Mammary epithelial cell (primary cell): ENCODE results near the gene FGD5.

Source experiments
- CTCF ChIP-seq, 2 donors: IDR thresholded peaks in 1 of 2; conservative IDR thresholded peaks in 1 of 2; 2 replicates each; pipeline ENCODE4 v1.5.1; 2011 to 2012; ENCODE audit warnings: inconsistent platforms in 2 of 2, low read length in 2 of 2, mild to moderate bottlenecking in 2 of 2, control low read depth in 1 of 2, low read depth in 1 of 2; ENCODE audit not compliant: insufficient read depth in 1 of 2; ENCODE audit errors: extremely low read depth in 1 of 2
- EZH2 ChIP-seq: IDR thresholded peaks from 2 replicates; pipeline ENCODE4 v1.6.1; 2012; ENCODE audit warnings: low read length, inconsistent platforms, borderline replicate concordance

- TF ChIP-seq EZH2 (no peak), CTCF (conservative IDR thresholded peaks at IDR 0.05 in 1 of 2, IDR thresholded peaks at IDR 0.05 in 1 of 2; ENCODE audit: extremely low read depth in 1 of 2, insufficient read depth in 1 of 2, low read depth in 1 of 2, low read length in 2 of 2) (no peak)
Measured at GRCh38 chr3:14889205-14889604, 70.4 kb downstream of the FGD5 start.
